ENCODE data around the gene MYMK. TPM values are rescaled to one million over a fixed set of nuclear protein-coding genes. Genes with fewer than 3 reads are reported as not detected.

MYMK gene
- total RNA-seq, 1 donor from 2014 or later, result 8.9 TPM

- Histone ChIP-seq H3K27ac (ENCODE audit: low read depth, low read length) (no peak overlapping the region), H3K4me3 (ENCODE audit: low read length in 3 of 3) (no peak overlapping the region), H3K4me1 (ENCODE audit: control insufficient read depth in 3 of 3, insufficient read depth in 3 of 3, low read length in 3 of 3) (peaks cover 17 to 33% (median 25%) of the 10 kb centered on the region in 3 donors), H3K9me3 (ENCODE audit: control insufficient read depth in 3 of 3, low read length in 3 of 3) (no peaks in the 10 kb centered on the region), H3K27me3 (ENCODE audit: control insufficient read depth in 3 of 3, insufficient read depth in 3 of 3, low read length in 3 of 3) (peaks cover 2 to 18% (median 5%) of the 10 kb centered on the region in 3 donors), H3K36me3 (ENCODE audit: control insufficient read depth in 3 of 3, insufficient read depth in 3 of 3, low read length in 3 of 3) (no peaks in the 10 kb centered on the region), H3K9ac (ENCODE audit: low read depth in 1 of 3, low read length in 3 of 3) (peak overlapping the region in 1 of 3 donors; percentile 8)
These were observed 35.2 kb downstream of the MYMK start for GRCh38 chr9:133489253-133490190.

DNA sequence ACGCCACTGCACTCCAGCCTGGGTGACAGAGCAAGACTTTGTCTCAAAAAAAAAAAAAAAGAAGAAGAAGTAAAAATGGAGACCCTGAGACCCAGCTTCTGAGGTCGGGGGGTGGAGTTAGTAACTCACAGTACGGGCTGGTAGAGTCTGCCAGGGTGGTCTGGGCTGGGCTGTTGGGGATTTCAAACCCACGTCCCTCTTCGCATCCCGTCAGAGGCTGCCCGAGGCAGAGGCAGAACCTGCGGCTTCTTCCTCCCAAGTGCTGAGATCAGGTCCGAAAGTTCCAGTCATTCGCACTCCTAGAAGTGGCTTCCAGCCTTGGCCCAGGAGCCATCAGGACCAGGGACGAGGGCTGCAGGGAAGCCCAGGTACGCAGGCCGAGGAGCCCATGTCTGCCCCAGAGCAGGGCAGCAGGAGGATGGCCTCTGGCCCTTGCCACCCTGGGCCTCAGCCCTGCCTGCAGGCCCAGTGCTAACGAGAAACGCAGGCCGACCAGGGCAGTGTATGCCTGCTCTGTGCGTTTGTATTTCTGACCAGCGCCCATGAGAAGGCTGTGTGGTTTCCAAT, 36.0 kb downstream of the MYMK start:
- peaks cover 2 to 19% (median 7%) of the 10 kb centered on the region in 3 donors for H3K27me3 ChIP-seq (ENCODE audit: control insufficient read depth in 3 of 3, insufficient read depth in 3 of 3, low read length in 3 of 3)

GRCh38 chr9:133487331-133487725, 37.4 kb downstream of the MYMK start:
- Histone ChIP-seq H3K9me3 (ENCODE audit: control insufficient read depth in 3 of 3, low read length in 3 of 3) (no peaks in the 10 kb centered on the region), H3K36me3 (ENCODE audit: control insufficient read depth in 3 of 3, insufficient read depth in 3 of 3, low read length in 3 of 3) (no peaks in the 10 kb centered on the region), H3K4me3 (ENCODE audit: low read length in 3 of 3) (no peak overlapping the region), H3K9ac (ENCODE audit: low read depth in 1 of 3, low read length in 3 of 3) (no peak overlapping the region), H3K27me3 (ENCODE audit: control insufficient read depth in 3 of 3, insufficient read depth in 3 of 3, low read length in 3 of 3) (peaks cover 2 to 23% (median 8%) of the 10 kb centered on the region in 3 donors), H3K4me1 (ENCODE audit: control insufficient read depth in 3 of 3, insufficient read depth in 3 of 3, low read length in 3 of 3) (peaks cover 11 to 19% (median 12%) of the 10 kb centered on the region in 3 donors), H3K27ac (ENCODE audit: low read depth, low read length) (no peak overlapping the region)

More for the DNA sequence above, 36.0 kb downstream of the MYMK start:
- Histone ChIP-seq H3K4me1 (ENCODE audit: control insufficient read depth in 3 of 3, insufficient read depth in 3 of 3, low read length in 3 of 3) (peaks cover 17 to 33% (median 25%) of the 10 kb centered on the region in 3 donors), H3K4me3 (ENCODE audit: low read length in 3 of 3) (no peak overlapping the region), H3K27ac (ENCODE audit: low read depth, low read length) (no peak overlapping the region), H3K9ac (ENCODE audit: low read depth in 1 of 3, low read length in 3 of 3) (no peak overlapping the region), H3K36me3 (ENCODE audit: control insufficient read depth in 3 of 3, insufficient read depth in 3 of 3, low read length in 3 of 3) (no peaks in the 10 kb centered on the region), H3K9me3 (ENCODE audit: control insufficient read depth in 3 of 3, low read length in 3 of 3) (no peaks in the 10 kb centered on the region)

GRCh38 chr9:133485531-133486260, 39.1 kb downstream of the MYMK start:
- Histone ChIP-seq H3K4me3 (ENCODE audit: low read length in 3 of 3) (no peak overlapping the region), H3K9ac (ENCODE audit: low read depth in 1 of 3, low read length in 3 of 3) (no peak overlapping the region), H3K27ac (ENCODE audit: low read depth, low read length) (no peak overlapping the region), H3K9me3 (ENCODE audit: control insufficient read depth in 3 of 3, low read length in 3 of 3) (no peaks in the 10 kb centered on the region), H3K27me3 (ENCODE audit: control insufficient read depth in 3 of 3, insufficient read depth in 3 of 3, low read length in 3 of 3) (peaks cover 2 to 23% (median 10%) of the 10 kb centered on the region in 3 donors), H3K4me1 (ENCODE audit: control insufficient read depth in 3 of 3, insufficient read depth in 3 of 3, low read length in 3 of 3) (peaks cover 0 to 5% (median 0%) of the 10 kb centered on the region in 3 donors), H3K36me3 (ENCODE audit: control insufficient read depth in 3 of 3, insufficient read depth in 3 of 3, low read length in 3 of 3) (no peaks in the 10 kb centered on the region)

DNA sequence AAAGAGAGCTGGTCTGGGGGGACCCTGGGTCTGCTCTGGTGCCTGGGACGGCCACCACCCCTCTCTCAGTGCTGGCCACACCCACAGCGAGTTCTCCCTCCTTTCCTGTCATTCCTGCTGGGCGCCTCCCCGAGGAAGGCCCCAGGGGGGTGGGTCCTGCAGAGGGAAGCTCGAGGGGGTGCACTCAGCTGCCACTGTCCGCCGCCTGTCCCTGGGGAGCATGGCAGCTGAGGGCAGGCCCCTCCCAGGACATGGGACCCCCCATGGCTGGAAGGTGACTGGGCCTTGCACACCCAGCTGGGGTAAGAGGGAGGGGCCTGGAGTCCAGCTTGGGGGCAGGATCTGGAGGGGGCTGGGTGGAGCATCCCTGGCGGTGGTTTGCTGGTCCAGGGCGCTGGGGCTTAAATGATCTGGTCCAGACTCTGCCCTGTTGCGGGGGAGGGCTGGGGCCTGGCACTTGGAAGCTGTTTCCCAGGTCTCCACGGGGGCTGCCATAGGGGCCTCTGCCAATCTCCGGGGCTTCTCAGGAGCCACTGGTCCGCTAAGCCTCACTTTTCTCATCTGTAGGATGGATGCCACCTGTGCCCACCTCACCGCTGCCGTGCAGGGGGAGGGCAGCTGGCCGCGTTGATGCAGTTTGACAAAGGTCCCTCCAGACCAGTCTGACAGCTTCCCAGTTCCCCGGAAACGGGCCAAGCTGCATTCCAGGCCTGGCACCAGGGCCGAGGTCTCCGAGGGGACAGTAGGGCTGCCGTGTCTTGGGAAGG, 39.9 kb downstream of the MYMK start:
- peaks cover under 1 to 5% (median under 1%) of the 10 kb centered on the region in 3 donors for H3K4me1 ChIP-seq (ENCODE audit: control insufficient read depth in 3 of 3, insufficient read depth in 3 of 3, low read length in 3 of 3)
- no peaks in the 10 kb centered on the region for H3K36me3 ChIP-seq (ENCODE audit: control insufficient read depth in 3 of 3, insufficient read depth in 3 of 3, low read length in 3 of 3)
- H3K9ac ChIP-seq (ENCODE audit: low read depth in 1 of 3, low read length in 3 of 3), result no peak overlapping the region
- no peaks in the 10 kb centered on the region for H3K9me3 ChIP-seq (ENCODE audit: control insufficient read depth in 3 of 3, low read length in 3 of 3)
- H3K27me3 ChIP-seq (ENCODE audit: control insufficient read depth in 3 of 3, insufficient read depth in 3 of 3, low read length in 3 of 3), result peaks cover 2 to 17% (median 10%) of the 10 kb centered on the region in 3 donors
- no peak overlapping the region for H3K27ac ChIP-seq (ENCODE audit: low read depth, low read length)
- H3K4me3 ChIP-seq (ENCODE audit: low read length in 3 of 3), result no peak overlapping the region

GRCh38 chr9:133483611-133484010, 41.1 kb downstream of the MYMK start:
- H3K36me3 ChIP-seq (ENCODE audit: control insufficient read depth in 3 of 3, insufficient read depth in 3 of 3, low read length in 3 of 3), result no peaks in the 10 kb centered on the region
- peaks cover 9 to 12% (median 10%) of the 10 kb centered on the region in 3 donors for H3K4me1 ChIP-seq (ENCODE audit: control insufficient read depth in 3 of 3, insufficient read depth in 3 of 3, low read length in 3 of 3)
- no peak overlapping the region for H3K9ac ChIP-seq (ENCODE audit: low read depth in 1 of 3, low read length in 3 of 3)
- no peak overlapping the region for H3K4me3 ChIP-seq (ENCODE audit: low read length in 3 of 3)
- H3K27me3 ChIP-seq (ENCODE audit: control insufficient read depth in 3 of 3, insufficient read depth in 3 of 3, low read length in 3 of 3), result peaks cover 5 to 14% (median 10%) of the 10 kb centered on the region in 3 donors
- no peak overlapping the region for H3K27ac ChIP-seq (ENCODE audit: low read depth, low read length)
- no peaks in the 10 kb centered on the region for H3K9me3 ChIP-seq (ENCODE audit: control insufficient read depth in 3 of 3, low read length in 3 of 3)

- Histone ChIP-seq H3K9ac (ENCODE audit: low read depth in 1 of 3, low read length in 3 of 3) (peak within 1 kb of the TSS; percentile 20 to 70 (median 60)), H3K27ac (ENCODE audit: low read depth, low read length) (no peak within 1 kb of the TSS), H3K4me1 (ENCODE audit: control insufficient read depth in 3 of 3, insufficient read depth in 3 of 3, low read length in 3 of 3) (peaks cover 14 to 16% (median 14%) of the 10 kb centered on the region in 3 donors), H3K27me3 (ENCODE audit: control insufficient read depth in 3 of 3, insufficient read depth in 3 of 3, low read length in 3 of 3) (peaks cover 3 to 5% (median 4%) of the 10 kb centered on the region in 3 donors), H3K9me3 (ENCODE audit: control insufficient read depth in 3 of 3, low read length in 3 of 3) (no peaks in the 10 kb centered on the region), H3K36me3 (ENCODE audit: control insufficient read depth in 3 of 3, insufficient read depth in 3 of 3, low read length in 3 of 3) (no peaks in the 10 kb centered on the region), H3K4me3 (ENCODE audit: low read length in 3 of 3) (peak within 1 kb of the TSS; percentile 49 to 72 (median 69))
These were observed 45.7 kb downstream of the MYMK start, which contains the start of gene SLC2A6 for GRCh38 chr9:133478851-133479711. Gene SLC2A6, minus strand, starts transcription at chr9:133479099. Its CDS starts 40 bp downstream, at chr9:133479059.

DNA sequence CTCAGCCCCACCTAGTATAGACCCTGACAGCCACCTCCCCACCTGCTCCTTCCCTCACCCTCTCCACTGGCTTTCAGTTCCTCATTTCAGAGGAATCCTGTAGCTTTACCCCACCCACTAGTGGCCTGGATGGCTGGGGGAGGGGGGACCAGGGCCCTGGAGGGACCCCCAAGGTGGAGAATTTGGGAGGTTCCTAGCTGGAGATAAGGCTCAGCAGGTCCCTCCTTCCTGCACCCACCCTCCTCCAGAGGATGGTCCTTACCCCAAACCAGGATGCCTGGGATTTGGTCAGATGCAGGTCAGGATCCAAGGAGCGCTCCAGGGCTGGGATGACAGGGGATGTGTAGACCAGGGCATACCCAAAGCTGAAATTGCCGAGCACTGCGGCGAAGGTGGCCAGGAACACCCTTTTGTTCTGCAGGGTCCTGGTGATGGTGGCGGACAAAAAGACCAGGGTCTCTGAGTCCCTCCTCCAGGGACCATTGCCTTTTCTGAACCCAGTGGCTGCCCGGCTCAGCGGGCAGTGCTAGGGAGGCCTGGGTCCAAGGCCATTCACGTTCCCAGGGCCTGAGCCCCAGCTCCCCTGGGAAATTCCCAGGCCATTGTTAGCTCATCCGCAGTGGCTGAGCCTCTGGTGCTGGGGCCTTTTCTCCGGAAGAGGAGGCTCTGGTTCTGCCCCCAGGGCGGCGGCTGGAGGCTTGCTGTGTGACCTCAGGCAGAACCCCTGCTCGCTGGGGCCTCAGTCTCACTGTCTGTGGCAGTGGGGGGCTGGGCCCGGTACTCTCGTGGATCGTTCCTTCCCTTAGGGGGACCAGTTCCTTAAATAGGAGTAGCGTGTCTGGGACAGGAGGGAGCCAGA, 46.5 kb downstream of the MYMK start:
- Histone ChIP-seq H3K27ac (ENCODE audit: low read depth, low read length) (no peak overlapping the region), H3K27me3 (ENCODE audit: control insufficient read depth in 3 of 3, insufficient read depth in 3 of 3, low read length in 3 of 3) (peaks cover 0 to 5% (median 3%) of the 10 kb centered on the region in 3 donors), H3K4me1 (ENCODE audit: control insufficient read depth in 3 of 3, insufficient read depth in 3 of 3, low read length in 3 of 3) (peaks cover 14 to 16% (median 14%) of the 10 kb centered on the region in 3 donors), H3K36me3 (ENCODE audit: control insufficient read depth in 3 of 3, insufficient read depth in 3 of 3, low read length in 3 of 3) (no peaks in the 10 kb centered on the region), H3K9me3 (ENCODE audit: control insufficient read depth in 3 of 3, low read length in 3 of 3) (no peaks in the 10 kb centered on the region), H3K4me3 (ENCODE audit: low read length in 3 of 3) (peak overlapping the region; percentile 30 to 72 (median 69)), H3K9ac (ENCODE audit: low read depth in 1 of 3, low read length in 3 of 3) (peak overlapping the region; percentile 20 to 70 (median 60))
